ENCODE data around the gene A3GALT2.
"Not testable (repeated sequence)": the region's sequence is repeated elsewhere in the genome, so short reads cannot be mapped to it uniquely, and the experiment has no call there.

A3GALT2 gene

DNA sequence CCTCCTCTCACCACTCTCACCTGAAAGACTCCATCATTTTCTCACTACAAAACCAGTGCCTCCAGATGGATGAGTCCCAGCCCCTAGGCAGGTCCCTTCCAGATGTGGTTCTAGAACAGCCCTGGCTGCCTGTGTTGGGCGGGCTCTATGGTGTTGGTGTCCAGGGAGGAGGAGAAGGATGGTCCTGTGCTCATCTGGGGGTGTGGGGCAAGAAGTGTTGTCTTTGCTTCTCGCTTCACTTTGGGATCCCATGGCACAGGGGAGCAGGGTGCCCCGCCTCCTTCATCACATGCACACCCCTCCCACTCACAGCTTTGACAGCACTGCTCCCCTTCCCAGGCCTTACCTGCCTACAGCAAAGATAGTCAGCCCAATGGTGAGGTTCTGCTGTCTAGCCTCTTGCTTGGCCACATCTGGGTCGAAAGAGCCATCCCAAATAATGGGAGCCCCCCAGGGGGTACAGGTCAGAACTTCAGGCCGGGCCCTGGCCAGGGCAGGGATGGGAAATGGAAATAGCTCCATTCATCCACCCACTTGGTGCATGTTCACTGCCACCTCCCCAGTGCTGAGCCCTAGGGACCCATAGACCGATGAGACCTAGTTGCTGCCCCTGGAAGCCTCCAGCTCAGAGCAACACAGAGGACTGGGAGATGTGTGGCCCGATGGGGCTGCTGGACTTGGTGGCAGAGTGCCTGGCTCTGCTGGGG, 9.0 kb downstream of the A3GALT2 start:
- no peak for DNase-seq (ENCODE audit: low read depth)

DNA sequence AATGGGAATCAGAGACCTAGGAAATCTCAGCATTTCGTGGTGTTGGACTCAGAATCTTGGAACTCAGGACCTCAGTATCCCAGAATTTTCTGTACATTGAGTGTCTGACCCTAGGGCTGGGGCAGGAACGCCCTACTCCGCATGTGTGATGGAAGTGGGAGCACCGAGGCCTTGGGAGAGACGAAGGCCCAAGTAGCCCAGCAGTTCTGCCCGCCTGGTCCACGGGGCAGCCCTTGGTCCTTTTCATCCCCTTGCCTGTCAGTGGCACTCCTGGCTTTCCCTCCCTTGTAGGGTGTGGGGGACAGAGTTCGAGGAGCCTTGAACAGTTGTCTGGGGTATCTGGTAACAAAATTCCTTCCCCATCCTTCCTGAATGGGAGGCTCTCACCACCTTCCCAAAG, 10.2 kb downstream of the A3GALT2 start:
- DNase-seq (ENCODE audit: low read depth): no peak

DNA sequence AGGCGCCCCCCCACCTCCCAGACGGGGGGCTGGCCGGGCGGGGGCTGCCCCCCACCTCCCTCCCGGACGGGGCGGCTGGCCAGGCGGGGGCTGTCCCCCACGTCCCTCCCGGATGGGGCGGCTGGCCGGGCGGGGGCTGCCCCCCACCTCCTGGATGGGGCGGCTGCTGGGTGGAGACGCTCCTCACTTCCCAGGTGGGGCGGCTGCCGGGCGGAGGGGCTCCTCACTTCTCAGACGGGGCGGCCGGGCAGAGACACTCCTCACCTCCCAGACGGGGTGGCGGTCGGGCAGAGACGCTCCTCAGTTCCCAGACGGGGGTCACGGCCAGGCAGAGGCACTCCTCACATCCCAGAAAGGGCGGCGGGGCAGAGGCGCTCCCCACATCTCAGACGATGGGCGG, 11.5 kb downstream of the A3GALT2 start:
- not testable (repeated sequence) for DNase-seq (ENCODE audit: low read depth)

DNA sequence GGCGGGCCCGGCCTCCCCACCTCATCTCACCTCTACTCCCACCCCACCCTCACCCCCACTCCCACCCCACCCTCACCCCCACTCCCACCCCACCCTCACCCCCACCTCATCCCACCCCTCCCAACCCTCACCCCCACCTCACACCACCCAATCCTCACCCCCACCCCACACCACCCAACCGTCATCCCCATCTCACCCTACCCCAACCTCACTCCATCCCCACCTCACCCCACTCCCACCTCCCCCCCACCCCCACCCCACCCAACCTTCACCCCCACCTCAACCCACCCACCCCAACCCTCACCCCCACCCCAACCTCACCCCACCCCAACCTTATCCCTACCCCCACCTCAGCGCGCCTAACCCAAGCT, 13.4 kb downstream of the A3GALT2 start:
- DNase-seq (ENCODE audit: low read depth): no peak

DNA sequence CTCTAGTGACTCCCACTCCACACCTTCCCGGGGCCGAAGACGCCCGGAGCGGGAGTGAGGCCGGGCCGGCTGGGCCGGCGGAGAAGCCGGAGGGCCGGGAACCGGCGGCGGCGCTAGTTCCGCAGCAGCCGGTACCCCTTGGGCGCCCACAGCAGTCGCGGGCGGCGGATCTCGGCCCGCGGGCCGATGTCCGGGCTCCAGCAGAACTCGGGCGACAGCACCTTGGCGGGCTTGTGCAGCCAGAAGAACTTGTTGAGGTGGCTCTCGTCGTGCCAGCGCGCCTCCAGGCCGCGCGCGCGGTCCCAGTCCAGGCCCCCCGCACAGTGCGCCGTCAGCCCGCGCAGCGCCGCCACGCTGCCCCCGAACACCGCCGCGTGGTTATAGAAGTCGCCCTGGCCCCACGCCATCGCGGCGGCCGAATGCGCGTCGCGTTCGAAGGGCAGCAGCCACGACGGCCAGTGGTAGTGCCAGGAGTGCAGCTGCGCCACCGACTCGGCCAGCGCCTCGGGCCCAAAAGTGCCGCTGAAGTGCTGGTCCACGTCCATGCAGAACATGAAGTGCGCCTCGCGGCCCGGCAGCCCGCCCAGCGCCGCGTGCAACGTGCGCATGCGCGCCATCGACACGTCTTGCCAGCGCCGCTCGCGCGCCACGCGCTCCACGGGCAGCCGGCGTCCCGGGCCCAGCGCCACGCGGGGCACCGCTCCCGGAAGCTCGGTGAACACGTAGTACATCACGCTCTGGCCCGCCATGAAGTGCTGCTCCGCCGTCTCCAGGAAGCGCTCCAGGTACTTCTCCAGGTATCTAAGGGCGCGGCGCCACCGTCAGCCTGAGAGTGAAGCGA, 14.0 kb downstream of the A3GALT2 start:
- no peak for DNase-seq (ENCODE audit: low read depth)

DNA sequence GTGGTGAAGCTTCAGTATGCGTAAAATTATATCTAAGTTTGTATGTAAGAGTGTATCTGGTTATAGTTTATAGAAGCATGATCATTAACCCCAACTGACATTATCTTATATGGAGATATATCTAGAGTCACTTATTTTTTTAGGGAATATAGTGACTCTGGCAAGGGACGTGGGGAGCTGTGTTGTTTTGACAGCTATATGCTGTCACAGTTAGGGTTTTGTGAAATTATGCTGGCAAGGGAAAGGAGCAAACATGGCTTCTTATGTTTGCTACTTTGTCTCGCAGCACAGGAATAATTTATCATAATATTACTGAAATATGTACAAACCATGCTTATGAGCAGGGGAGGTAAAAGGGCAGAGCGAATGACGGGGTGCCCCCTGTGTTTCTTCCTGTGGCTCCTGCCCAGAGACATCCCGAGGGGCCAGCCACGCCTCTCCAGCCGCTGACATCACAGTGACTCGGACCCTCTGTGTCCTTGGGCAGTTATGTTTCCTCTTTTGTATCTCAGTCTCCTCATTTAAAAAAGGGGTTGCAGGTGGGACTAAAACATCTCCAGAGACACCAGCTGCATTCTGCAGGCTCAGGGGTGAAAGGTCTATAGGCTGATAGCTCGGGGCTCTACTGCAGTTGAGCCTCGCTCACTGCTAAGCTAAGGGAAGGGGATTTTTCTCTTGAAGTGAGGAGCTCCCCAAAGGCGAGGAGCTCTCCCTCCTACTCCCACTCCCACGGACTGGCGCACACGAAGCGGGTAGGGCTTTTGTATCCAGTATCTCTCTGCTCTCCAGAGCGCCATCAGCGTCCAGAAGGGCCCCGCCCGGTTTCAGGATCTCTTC, 14.9 kb downstream of the A3GALT2 start:
- DNase-seq (ENCODE audit: low read depth): no peak

DNA sequence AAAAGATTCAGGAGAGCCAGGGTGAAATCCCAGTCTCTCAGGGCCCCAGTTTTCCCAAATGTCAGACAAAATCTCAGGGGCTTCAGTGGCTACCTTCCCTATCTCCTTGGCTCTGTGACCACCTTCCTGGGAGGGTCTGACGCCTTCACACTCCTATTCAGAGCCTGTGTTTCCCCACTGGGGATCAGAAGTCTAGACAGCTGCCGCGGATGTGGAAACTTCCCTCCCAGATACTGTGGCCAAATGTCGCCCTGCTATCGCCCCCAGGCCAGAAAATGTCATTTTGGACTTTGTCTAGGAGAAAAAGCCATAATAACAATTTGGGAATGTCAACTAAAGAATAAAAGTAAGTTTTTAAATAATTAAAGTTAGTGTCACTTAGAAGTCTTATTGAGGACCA, 15.9 kb downstream of the A3GALT2 start:
- no peak for DNase-seq (ENCODE audit: low read depth)

DNA sequence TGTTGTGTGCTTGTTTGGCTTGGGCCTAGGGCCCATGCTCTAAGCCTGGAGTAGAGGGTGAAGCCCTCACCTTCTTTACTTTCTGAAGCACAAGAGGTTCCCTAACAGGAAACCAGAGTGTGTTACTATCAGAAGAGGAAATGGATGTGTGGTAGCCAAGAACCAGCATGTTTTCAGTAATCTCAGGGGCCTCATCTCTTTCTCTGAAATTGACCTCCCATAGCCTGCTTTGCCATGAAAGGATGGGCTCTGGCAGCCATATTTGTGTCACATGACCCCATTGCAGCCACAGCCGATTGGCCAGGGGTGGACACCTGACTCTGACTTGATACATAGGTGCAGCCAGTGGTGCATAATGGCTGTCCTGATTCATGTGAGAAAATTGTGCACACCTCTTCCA, 18.6 kb downstream of the A3GALT2 start:
- DNase-seq (ENCODE audit: low read depth): no peak

DNA sequence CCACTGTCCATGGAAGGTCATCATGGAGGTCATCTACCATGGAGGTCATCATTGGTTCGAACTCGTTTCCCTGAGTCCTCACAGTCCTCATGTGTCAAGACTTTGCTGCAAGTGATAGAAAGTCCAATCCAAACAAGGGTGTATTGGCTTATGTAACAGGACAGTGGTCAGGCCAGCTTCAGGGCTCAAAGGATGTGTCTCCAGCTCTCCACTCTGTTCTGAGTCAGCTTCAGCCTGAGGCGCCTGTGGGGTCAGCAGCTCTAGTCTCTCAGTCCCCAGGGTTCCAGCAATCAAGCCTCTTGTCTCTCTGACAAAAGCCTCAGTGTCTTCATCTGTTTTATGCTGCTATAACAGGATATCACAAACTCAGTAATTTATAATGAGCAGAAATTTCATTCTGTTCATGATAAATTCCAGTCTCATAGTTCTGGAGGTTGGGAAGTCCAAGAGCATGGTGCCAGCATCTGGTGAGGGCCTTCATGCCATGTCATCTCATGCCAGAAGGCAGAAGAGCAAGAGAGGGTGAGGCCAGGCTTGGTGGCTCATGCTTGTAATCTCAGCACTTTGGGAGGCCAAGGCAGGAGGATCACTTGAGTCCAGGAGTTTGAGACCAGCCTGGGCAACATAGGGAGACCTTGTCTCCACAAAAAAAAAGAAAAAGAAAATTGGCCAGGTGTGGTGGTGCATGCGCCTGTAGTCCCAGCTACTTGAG, 19.5 kb downstream of the A3GALT2 start:
- no peak for DNase-seq (ENCODE audit: low read depth)

DNA sequence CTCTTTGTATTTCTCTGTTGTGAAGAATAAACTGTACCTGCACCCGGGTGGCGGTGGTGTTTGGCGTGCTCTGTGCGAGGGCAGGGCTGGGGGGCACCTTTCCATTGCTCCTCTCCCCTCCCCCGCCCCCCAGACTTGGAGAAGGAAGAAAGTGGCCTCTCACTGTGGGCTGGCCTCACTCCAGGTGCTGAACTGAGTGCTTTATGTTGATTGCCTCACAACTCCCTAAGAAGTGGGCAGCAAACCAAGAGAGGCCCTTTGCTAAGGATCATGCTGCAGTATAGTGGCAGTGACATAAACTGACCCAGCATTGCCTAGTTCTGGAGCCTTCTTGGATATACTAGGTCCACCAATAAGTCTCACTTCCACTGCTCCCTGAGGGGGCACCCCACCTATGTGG, 20.2 kb downstream of the A3GALT2 start:
- no peak for DNase-seq (ENCODE audit: low read depth)

DNA sequence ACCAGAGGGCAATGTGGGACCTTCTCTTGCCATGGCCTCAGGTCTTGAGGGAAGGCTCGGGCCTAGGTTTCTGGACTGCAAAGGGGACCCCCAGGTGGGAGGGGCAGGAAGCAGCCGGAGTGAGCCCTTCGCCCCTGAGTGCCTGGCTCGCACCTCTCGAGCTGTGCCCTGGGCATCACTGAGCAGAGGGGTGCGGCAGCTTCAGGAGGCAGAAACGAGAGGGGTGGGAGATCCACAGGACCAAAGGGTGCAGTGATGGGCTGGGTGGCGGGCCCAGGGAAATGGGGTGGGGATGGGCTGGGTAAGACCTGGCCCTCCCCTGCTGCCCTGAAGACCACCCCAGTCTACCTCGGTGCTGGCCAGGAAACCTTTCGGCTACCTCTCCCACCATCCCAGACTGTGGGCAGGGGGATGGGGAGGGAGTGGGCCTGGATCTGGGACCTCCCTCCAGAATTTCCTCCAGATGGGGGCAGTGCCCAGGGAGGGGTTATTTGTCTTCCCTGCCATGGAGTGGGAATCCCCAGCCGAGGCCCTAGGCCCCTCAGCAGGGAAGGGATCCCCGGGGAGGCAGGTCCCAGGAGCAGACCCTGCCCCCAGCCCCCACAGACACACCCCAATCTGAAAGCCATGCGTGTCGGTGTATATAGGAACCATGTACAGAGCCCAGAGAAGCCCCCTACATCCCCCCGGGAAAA, 21.3 kb downstream of the A3GALT2 start:
- DNase-seq (ENCODE audit: low read depth): no peak

DNA sequence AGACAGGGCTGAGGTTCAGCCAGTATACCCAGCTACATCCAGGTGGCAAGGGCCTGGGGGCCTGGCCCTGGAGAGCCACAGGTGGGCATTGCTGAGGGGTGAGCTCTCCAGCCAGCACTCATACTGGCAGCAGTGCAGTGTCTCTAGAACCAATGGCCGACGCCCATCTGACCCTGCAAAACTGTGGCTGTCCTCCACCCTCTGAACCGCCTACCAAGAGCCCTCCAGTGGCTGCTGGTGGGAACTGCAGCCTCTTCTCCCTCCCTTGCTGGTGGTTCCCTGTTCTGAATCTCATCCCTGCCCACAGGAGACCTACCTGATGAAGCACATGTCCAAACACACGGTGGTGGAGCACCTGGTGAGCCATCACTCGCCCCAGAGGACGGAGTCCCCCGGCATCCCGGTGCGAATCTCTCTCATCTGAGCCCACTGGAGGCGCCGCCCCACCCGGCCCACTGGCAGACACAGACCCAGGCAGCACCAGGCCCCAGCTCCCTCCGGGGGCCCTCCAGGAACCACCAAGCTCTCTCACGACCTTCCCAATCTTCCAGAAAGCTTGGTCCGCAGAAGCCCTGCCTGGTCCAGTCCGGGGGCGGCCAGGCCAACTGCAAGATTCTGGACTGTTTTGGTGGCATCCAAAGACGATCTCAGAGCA, 22.1 kb downstream of the A3GALT2 start:
- peak; percentile 32 for DNase-seq (ENCODE audit: low read depth)

DNA sequence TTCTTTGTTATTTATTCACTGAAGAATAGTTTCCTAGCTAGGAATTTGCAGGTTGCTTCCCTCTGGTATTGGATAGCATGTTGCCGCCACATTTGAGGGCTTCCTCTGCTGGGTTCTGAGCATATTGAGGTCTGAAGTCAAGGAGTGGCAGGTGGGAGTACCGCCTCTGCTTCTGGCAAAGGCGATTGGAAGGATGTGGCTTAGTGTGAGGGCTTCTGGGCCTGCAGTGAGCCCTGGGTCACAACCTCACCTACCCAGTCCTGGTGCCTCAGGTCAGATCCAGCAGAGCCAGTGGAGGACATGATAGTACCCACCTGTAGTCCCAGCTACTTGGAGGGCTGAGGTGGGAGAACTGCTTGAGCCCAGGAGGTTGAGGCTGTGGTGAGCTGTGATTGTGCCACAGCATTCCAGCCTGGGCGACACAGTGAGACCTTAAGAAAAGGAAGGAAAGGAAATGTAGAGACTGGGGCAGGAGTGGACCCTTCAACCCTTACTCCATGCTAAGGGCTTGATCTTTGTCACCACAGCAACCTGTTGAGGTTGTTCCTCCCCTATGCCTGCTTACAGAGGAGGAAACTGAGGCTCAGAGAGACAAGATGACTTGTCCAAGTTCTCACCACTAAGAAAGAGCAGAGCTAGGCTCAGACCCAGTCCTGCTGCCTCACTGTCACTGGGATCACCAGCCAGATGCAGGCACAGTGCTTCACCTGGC, 22.8 kb downstream of the A3GALT2 start:
- no peak for DNase-seq (ENCODE audit: low read depth)

DNA sequence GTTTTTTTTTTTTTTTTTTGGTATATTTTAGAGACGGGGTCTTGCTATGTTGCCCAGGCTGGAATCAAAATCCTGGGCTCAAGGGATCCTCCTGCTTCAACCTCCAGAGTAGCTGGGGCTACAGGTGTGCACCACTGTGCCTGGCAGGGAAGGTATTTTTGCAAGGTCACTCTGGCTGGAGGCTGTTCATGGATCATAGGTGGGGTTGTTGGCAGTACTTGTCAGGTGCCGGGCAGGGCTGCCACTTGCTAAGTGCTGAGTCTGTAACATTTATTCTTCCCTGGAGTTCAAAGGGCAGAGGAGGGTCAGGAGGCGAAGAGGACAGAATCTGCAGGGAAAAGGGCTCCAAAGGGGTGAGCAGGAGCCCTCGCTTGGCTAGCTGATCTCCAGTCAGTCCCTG, 24.1 kb downstream of the A3GALT2 start:
- DNase-seq (ENCODE audit: low read depth): no peak

DNA sequence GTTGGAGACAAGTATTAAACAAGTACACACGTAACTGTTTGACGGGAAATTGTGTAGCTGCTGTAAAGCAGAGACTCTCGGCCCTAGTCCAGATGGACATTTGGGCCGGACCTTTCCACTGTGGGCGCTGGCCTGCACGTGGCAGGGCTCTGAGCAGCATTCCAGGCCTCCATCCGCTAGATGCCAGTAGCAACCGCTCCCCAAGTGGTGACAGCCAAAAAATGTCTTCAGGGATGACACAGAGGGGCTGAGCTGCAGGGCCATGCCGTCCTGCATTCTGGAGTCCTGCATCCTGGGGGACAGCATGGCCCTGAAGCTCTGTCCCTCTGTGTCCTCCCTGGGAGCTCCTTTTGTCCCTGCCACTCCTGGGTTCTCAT, 24.8 kb downstream of the A3GALT2 start:
- no peak for DNase-seq (ENCODE audit: low read depth)

DNA sequence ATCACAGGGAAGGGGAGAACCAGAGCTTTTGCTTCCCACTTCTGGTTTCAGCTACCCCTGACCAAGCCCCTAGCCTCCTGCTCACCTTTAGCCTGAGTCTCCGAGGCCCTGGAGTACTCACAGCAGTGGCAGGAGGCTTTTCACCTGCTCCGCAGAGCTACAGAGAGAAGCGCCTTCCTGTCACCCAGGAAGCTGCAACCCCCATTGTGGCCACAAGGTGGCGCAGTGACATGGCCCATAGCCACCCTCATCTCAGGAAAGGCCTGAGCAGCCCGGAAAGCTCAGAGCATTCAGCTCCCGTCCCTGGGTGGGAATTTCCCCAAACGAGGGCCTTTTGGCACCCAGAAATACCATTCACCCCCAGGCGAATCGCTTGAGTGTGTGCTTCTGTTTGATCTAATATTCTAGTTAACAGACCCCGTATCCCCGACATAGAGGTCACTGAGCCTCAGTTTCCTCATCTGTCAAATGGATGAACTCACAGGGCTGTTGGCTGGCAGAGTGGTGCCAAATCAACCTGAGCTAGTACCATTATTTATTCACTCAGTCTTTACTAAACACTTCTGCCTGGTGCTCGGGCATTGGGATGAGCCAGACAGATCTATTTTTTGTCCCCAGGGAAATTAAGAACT, 25.3 kb downstream of the A3GALT2 start:
- DNase-seq (ENCODE audit: low read depth): peak; percentile 82

DNA sequence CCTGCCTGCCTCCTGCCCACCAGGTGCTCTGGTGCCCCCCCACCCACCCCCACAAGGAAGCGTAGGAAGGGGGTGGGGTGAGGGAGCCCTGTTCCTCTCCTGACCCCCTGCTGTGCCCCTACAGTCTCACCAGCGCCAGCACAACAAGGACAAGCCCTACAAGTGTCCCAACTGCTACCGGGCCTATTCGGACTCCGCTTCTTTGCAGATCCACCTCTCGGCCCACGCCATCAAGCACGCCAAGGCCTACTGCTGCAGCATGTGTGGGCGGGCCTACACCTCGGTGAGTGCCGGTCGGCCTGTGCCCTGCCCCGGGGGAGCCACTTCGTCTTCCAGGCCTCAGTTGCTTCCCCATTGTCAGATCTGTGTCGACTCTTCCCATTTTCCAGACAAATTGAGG, 25.9 kb downstream of the A3GALT2 start:
- DNase-seq (ENCODE audit: low read depth): no peak

DNA sequence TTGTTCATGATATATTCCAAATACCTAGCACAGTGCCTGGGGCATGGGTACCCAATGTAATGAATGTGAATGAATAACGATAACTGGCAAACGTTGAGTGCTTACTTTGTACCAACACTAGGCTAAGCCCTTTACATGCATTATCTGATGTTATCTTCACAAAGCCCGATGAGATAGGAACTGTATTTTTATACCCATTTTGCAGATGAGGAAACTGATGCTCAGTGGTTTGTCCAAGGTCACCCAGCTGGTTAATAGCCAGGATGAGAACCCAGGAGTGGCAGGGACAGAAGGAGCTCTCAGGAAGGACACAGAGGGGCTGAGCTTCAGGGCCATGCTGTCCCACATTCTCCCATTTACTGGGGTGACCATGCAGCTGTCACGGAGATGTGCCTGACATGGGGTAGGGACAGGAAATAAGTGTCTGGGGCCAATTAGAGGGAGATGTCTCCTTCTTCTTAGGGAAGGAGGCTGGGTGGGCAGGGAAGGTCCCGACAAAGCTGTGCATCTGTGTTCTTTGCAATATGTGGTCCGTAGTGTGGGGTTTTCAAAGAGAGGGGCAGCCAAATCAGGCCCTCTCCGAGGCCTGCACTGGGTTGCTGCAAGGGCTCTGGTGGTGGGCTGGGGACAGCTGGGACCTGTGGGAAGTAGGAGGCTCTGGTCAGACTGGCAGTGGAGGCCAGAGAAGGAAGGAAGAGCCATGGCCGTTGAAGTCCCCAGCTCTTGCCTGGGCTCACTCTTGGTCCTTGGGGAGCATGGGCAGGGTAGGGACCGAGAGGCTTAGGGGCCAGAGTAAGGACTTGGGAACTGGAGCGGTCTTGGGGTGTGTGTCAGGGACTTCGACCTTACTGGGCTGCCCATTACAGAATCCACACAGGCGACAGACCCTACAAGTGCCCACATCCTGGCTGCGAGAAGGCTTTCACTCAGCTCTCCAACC, 26.6 kb downstream of the A3GALT2 start:
- no peak for DNase-seq (ENCODE audit: low read depth)
